DMS79 (cell line): ENCODE measurements around the gene KIF26B.

Experiments used
- DNase-seq: peaks from one replicate; lab custom pipeline; 2025; lab: John Stamatoyannopoulos, UW

Gene KIF26B

DNA sequence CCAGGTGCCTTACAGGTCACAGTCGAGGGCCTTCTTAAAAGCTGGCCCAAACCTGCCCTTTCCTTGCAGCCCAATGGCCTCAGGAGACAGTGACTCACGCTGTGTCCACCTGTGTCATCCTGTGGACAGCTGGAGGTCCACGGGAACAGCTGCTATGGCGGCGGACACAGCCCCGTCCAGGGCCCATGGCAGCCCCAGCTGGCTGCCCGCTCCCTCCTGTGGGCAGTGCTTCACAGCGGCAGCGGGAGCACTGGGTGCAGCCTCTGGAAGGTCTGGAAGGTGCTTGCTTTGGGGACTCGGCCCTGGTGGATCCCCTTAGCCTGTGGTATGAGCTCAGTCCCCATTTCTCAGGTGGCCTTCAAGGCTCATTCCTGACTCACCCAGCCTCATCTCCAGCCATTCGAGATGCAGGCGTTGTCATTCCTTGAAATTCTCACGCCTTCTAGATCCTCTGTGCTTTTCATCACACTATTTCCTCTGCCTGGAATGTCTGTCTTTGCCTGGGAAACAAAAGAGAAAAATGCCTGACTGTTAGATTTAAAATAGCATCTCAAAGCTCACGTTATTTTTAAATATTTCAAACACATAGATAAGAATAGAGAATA is 86.8 kb downstream of the KIF26B start:
- DNase-seq: no peak

DNA sequence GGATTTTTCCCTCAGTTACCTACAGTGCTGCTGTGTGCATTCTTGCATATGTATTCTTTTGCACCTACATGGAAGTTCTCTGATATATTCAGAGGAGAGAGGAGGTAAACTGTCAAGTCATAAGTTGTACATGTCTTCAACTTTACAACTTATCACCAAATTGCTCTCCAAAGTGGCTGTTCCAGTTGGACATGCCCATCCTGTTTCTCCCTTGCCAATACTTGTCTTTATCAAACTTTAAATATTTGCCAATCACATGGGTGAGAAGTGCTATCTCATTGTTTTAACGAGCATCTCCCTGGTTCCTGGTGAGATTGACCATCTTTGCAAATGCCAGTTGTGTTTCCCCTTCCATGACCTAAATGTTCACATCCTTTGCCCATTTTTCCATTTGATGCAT is 88.2 kb downstream of the KIF26B start:
- no peak for DNase-seq

DNA sequence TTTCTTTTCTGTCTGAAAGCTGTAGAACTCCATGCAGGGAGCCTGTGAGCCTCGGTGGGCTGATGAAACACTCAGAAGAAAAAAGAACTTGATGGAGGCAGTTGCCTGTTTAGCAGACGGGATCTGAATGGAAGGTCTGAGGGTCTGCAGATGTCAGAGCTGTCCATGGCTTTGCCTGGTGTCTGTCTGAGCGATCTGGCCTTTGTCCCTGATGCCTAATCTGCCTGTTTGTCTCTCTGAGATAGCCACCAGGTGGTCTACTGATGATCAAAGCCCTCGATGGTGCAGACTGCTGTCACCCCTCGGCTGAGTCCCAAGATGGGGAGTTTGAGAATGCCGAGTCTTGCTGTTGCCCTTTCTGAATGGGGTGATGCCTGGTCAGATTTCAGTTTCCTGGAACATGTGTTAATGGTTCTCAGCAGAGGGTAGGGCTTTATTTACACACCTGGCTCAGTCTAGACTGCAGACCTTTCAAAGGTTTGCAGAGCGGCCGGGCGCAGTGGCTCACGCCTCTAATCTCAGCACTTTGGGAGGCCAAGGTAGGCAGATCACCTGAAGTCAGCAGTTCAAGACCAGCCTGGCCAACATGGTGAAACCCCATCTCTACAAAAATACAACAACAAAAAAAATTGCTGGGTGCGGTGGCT is 90.4 kb downstream of the KIF26B start:
- DNase-seq: no peak

DNA sequence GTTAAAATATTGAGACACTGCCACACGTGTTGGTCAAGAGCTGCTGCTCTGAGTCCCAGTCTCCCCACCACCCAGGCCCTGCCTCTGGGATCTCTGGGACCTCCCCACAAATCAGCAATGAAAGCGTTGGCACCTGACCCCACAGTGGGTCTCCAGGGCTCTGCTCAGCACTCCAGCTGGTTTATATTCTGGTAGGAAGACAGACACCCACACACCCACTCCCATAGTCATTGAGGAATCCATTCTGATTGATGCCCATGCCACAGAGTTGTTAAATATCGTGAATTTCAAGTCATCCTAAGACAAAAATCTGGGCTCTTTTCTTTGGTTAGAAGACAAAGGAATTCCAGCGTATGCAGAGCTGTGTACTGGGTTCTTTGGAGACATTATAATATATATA is 91.6 kb downstream of the KIF26B start:
- no peak for DNase-seq

DNA sequence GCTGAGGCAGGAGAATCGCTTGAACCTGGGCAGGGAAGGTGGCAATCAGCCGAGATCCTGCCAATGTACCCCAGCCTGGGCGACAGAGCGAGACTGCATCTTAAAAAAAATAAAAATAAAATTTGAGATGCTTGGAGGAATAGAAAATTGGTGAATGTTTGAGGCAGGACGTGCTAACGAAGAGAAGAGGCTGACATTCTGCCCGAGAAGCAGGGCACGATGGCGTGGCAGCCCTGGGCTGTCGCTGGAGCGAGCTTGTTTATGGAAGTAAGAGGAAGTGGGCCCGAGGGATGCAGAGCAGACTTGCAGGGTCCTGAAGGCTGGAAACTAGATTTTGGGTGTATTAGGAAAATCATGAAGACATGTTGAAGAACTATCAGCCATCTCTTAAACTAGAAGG is 92.6 kb downstream of the KIF26B start:
- no peak for DNase-seq

DNA sequence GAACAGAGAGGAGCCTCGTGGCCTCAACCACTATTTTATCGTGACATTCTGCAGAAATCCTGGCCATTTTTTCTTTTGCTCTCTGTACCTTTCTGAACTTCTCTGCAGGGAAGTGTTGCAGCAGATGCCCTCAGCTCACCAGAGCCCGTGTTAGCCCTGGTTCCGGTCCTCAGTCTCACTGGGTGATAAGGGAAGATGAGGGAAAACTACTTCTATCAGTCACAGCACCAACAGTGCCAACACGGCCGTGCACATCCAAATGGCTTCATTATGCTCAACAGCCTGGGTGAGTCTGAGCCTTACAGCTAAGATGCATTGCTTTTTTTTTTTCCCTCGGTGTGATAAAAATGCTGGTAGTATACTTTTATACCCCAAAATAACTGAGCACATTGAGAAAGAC is 93.0 kb downstream of the KIF26B start:
- DNase-seq: no peak

DNA sequence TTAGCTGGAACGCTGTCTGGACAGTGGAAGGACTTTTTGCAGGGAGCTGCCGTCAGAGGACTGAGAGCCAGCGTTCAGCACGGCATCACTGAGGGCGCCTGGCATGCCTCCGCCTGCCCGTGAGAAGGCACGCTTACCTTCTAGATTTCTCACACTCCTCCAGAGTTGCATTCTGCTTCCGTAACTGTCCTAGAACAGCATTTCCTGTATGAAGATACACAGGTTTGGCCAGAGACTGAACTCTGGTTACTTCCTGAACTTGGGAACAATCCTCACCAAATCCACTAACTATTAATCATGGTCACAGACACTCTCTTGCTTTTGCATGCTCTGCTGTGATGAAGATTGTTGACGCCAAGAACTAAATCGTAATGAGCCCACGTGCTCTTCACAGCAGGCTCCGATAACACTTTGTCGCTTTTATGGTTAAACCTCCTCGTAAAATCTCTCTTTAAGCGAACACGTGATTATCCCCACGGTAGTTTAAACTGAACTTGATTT is 93.5 kb downstream of the KIF26B start:
- no peak for DNase-seq

DNA sequence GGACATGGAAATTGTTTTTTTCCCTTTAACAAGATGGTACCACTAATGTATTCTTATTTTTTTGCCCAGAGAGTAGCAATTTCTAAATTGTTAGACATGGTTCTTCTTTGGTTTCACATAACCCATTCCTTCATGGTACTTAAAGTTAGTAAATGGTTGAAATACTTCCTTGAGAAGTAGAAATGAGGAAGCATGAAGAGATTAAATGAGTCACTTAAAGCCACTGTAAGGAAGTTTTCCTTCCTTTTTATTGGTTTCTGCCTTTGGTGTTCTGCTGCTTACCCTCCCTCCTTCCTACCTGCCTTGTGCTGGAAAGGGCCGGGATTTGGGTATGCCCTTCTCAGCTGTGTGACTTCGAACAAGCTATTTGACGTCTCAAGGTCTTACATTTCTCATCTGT is 101.0 kb downstream of the KIF26B start:
- no peak for DNase-seq

DNA sequence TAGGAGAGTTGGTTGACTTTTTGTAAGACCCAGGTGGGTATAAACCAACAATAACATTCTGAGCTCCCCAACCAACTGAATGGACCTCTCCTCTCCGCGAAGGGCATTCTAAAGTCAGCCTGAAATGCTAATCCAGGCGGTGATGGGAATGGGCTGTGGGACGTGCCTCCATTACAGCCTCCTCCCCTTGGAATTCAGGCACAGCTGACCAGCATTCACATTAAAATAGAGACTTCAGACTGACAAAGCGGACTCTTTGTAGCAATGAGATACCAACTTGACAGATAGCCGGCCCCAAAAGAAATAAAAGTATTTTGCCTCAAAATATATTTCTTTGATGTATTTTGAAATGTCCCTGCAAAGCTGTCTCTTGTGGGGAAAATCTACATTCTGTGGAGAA is 101.7 kb downstream of the KIF26B start:
- DNase-seq: no peak

DNA sequence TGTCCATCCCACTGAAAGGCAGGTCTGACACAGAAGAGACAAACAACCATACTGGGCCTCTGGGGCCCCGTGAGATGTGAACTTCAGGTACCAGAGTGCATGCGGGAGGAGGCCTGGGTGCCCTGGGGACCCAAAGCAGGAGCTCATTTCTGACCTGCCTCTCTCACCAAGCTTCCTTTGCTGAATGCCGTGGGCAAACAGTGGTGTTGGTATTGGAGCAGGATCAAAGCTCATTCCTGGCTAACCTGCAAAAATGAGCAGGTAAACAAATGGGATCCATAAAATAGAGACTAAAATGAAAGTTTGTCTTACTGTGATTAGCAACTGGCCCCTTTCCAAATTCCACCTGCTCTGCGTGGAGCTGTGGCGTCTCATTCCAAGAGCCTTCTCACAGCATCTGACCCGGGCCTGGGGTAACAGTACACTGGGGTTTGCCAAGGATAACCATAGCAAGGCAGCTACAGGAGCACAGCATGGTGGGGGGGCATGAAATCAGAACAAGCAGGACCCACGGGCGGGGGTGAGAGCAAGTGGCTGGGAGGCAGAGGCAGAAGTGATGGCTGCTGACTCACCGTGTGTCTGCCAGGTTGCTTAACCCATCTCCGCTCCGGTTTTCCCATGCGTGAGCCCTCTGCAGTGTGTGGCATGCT is 103.6 kb downstream of the KIF26B start:
- no peak for DNase-seq

DNA sequence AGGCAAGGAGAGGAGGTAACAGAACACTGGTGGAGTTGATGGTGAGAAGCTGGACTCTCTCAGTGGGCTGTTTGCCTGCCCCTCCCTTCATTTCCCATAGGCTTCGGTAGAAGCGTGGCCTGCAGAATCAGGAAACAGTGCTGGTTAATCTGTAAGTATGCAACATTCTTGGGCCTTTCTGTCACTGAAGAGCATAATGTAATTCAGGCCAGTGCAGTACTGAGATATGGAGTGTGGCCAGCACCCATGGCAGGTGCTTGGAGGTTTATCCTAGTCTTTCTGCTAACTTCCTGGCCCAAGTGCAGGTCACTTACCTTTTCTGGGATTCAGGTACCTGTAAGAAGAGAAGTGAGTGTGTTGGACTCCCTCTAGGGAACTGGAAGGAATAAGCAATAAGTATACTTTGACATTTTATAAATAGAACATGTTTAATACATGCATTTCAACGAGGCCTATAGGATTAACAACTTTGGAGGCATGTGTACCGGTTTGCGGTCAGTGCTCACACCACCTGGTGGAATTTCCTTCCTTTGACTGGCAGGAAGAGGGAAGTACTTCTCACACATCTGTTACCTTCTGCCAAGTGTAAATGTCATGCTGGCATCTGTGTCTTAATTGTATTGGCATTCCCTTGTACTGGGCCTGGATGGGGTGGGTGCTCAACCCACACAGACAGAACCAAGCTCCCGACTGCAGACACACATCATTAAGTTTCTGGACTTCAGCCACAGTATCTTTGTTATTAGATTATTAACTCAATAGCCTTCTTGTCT is 105.5 kb downstream of the KIF26B start:
- DNase-seq: no peak

DNA sequence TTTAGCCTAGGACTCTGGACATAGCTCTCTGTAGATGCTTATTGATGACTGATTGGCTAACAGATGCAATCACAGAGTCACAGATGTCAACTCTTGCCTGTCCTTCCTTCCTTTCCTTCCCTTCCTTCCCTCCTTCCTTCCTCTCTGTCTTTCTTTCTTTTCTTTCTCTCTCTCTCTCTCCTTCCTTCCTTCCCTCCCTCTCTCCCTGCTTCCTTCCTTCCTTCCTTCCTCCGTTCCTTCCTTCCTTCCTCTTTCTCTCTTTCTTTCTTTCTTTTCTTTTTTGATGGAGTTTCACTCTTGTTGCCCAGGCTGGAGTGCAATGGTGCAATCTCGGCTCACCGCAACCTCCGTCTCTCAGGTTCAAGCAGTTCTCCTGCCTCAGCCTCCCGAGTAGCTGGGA is 106.1 kb downstream of the KIF26B start:
- DNase-seq: no peak

DNA sequence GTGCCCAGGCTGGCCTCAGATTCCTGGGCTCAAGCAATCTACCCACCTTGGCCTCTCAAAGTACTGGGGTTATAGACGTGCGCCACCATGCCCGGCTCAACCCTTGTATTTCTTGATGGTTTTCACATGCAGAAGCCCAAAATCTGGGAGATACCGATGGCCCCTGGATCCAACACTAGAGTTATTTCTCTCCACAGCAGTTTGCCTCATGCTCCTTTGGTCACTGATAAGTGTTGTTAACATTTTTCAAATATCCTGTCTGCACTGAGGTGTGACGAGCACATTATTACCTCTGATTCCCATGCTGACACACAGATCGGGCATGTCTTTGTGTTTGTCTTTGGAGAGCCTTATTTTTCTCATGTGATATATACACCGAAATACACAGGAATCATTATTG is 107.0 kb downstream of the KIF26B start:
- DNase-seq: no peak

DNA sequence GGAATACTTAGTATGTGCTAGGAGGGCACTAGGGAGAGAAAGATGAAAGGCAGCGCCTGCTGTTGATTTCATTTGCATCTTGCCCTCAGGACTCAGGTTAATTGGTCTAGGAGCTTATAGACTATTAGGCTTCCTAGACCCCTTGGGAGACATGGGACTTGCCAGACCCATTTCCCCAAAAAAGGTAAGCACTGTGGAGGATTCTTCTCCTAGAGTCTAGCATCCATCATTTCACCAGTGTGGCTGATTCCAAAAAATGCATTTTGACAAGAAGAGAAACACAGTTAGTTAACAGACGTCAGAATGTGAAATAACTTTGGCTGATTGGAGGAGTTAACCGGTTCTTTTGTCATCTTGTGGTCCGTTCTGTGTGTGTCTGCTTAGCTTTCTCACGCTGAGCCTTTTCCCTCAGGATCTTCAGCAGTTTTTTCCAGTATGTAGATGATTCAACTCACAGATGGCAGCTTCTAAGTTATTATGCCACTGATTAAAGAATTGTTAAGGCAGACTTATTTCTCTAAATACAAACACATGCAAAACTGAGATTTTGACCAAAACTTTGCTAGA is 108.8 kb downstream of the KIF26B start:
- DNase-seq: no peak

DNA sequence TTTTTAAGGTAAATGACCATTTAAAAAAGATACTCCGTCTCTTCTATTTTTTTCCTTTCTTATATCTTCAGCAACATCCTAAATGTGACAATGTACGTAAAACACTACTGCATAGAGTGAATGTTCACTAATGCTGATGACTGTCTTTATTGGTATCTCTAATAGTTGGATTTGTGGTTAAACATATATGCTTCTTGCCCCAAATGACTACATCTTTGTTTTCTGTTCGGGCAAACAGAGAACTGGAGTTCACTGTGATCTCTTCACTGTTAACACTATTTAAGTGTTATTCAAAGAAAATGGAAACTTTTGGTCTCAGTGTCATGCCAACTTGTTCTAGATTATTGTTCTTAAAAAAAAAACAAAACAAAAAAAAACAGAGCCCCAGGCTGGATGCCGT is 109.4 kb downstream of the KIF26B start:
- DNase-seq: no peak

DNA sequence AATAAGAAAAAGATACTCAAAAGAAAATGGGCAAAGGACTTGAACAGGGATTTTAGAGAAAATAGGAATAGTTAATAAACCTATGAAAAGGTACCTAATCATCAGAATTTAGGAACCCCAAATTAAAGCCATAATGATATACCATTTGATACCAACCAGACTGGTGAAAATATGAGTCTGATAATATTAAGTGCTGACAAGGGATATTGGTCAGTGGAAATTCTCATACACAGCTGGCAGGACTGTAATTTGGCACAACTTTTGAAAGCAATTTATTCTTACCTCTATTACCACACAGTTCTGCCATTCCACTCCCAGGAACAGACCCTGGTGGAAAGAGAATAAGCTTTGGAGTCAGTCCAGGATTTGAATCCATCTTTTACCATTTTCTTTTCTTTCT is 111.3 kb downstream of the KIF26B start:
- DNase-seq: no peak

DNA sequence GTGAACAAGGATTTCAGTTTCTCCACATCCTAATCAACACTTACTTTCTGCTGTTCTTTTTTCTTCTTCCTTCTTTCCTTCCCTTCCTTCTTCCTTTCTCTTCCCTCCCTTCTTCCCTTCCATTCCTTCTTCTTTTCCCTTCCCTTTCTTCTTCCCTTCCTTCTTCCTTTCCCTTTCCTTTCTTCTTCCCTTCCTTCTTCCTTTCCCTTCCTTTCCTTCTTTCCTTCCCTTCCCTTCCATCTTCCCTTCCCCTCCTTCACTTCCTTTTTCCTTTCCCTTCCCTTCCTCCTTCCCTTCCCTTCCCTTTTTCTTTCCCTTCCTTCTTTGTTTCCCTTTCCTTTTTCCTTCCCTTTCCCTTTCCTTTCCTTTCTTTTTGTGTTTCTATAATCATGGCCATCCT is 115.3 kb downstream of the KIF26B start:
- no peak for DNase-seq

DNA sequence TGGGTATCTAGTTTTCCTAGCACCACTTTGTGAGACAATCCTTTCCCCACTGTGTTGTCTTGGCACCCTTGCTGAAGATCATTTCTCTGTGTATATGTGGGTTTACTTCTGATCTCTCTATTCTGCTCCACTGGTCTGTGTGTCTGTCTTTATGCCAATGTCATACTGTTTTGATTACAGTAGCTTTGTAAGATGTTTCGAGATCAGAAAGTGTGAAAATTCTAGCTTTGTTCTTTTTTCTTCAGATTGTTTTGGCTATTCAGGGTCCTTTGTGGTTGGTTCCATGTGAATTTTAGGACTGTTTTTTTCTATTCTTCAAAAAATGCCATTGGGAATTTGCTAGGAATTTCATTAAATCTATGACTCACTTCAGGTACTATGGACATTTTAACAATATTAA is 116.2 kb downstream of the KIF26B start:
- DNase-seq: no peak

DNA sequence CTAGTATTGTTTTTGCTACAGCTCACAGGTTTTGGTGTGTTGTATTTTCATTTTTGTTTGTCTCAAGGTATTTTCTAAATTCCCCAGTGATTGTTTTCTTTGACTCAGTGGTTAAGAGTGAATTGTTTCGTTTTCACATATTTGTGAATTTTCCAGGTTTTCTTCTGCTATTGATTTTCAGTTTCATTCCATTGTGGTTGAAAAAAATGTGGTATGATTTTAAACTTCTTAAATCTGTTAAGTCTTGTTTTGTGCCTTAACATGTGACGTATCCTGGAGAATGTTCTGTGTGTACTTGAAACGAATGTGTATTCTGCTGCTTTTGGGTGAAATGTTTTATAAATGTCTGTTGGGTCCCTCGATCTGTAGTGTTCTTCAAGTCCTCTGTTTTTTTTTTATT is 117.9 kb downstream of the KIF26B start:
- DNase-seq: no peak

DNA sequence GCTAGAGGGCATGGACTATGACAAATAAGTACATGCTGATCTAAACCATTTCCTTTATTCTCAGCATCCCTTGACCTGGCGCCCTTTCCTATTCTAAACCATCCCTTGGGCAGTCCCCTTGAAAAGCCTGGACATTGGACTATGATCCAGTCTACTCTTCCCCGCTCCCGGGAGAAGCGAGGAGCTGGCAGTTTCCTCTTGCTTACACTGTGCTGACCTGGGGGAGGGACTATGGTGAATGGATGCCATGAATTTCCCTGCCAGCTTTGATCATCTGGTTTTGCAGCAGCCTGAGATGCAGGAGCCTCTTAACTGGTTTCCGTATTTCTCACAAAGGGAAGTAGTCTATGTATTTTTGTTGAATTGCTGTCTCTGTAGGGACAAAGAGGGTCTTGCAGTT is 121.7 kb downstream of the KIF26B start:
- no peak for DNase-seq

DNA sequence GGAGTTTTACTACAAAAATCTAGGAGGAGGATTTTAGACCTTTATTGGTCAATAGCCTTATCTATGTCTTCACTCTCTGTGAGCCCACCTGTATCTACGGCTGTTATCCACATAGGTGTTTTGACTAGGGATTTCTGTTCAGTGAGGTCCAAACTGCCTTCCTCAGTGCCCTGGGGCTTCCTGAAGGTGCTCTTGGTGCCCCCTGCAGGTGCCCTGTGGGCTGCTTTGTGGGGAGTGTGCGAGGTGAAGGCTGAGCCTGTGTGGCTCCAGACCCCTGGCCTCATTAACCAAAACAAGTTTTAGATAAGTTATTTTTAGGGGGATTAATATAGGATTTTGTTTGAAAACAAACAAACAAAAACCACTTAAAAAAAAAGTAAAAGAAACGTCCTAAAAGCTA is 122.5 kb downstream of the KIF26B start:
- DNase-seq: no peak

DNA sequence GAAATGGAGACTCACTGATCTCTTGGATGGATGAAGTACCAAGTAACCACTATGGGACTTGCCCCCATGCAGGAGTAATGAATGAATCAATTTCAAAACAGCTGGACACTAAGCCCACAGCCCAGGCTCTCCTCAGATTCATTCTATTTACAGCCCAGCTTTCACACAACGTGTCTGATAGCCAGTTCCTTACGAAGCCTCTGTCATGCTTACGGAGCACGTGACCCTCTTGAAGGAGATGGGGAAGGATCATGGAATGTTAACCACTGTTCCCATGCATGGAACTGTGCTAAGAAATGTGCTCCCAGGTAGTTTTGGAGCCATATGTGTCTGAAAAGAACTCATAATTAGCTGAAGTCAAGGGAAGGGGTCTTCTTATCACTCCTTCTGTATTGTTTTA is 124.1 kb downstream of the KIF26B start:
- no peak for DNase-seq

DNA sequence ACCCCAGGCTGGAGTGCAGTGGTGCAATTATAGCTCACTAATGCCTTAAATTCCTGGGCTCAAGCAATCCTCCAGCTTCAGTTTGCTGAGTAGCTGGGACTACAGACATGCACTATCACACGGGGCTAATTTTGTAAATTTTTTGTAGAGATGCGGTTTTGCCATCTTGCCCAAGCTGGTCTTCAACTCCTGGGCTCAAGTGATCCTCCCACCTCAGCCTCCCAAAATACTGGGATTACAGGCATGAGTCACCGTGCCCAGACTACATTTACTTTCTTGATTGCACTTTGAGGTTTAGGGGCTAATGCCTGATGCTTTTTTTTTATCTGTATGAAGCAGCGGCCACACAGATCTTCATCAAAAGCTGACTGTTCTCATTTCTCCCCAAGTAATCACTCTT is 124.6 kb downstream of the KIF26B start:
- no peak for DNase-seq
